EH (cell line): ENCODE results near the gene LNP1.
"Not testable (repeated sequence)": the region's sequence is repeated elsewhere in the genome, so short reads cannot be mapped to it uniquely, and the experiment has no call there.

Source experiments
- DNase-seq: peaks from one replicate; pipeline ENCODE4 v3.0.0-alpha.2; 2015; ENCODE audit warnings: low read depth

Gene LNP1

GRCh38 chr3:100429187-100429716 is 27.9 kb downstream of the LNP1 start:
- DNase-seq: no peak

- DNase-seq: peak; percentile 24
Measured at GRCh38 chr3:100436951-100437350, 35.6 kb downstream of the LNP1 start.

- DNase-seq: no peak
Measured at GRCh38 chr3:100437721-100438622, 36.6 kb downstream of the LNP1 start.

- no peak for DNase-seq
Measured at GRCh38 chr3:100438623-100438974, 37.3 kb downstream of the LNP1 start.

- DNase-seq: no peak
Measured at GRCh38 chr3:100440895-100441294, 39.6 kb downstream of the LNP1 start.

GRCh38 chr3:100443690-100444089 is 42.4 kb downstream of the LNP1 start:
- DNase-seq: no peak

- not testable (repeated sequence) for DNase-seq
Measured at GRCh38 chr3:100447067-100447466, 45.7 kb downstream of the LNP1 start.

GRCh38 chr3:100448079-100448478 is 46.7 kb downstream of the LNP1 start:
- no peak for DNase-seq

- no peak for DNase-seq
Measured at GRCh38 chr3:100449214-100449613, 47.9 kb downstream of the LNP1 start.

GRCh38 chr3:100454677-100455076 is 53.3 kb downstream of the LNP1 start:
- DNase-seq: no peak

- DNase-seq: peak; percentile 72
Measured at GRCh38 chr3:100455841-100456550, 54.7 kb downstream of the LNP1 start.

GRCh38 chr3:100456745-100457144 is 55.4 kb downstream of the LNP1 start:
- no peak for DNase-seq

GRCh38 chr3:100457811-100458210 is 56.5 kb downstream of the LNP1 start:
- no peak for DNase-seq

- no peak for DNase-seq
Measured at GRCh38 chr3:100458814-100459213, 57.5 kb downstream of the LNP1 start.

GRCh38 chr3:100463002-100463401 is 61.7 kb downstream of the LNP1 start:
- peak; percentile 77 for DNase-seq

- DNase-seq: no peak
Measured at GRCh38 chr3:100463646-100464155, 62.4 kb downstream of the LNP1 start.

GRCh38 chr3:100465892-100466777 is 64.8 kb downstream of the LNP1 start:
- DNase-seq: peak; percentile 13

GRCh38 chr3:100467133-100467532 is 65.8 kb downstream of the LNP1 start:
- no peak for DNase-seq

- DNase-seq: no peak
Measured at GRCh38 chr3:100468676-100469075, 67.3 kb downstream of the LNP1 start.

- DNase-seq: no peak
Measured at GRCh38 chr3:100470951-100471350, 69.6 kb downstream of the LNP1 start.

- DNase-seq: no peak
Measured at GRCh38 chr3:100471444-100471843, 70.1 kb downstream of the LNP1 start.

GRCh38 chr3:100477851-100478360 is 76.6 kb downstream of the LNP1 start:
- not testable (repeated sequence) for DNase-seq
